Measurements from ENCODE around the gene EMILIN1. TPM values are rescaled to one million over a fixed set of nuclear protein-coding genes. Genes with fewer than 3 reads are reported as not detected.

EMILIN1 gene
- polyA plus RNA-seq, 4 donors: 0.67 to 36.6 (median 13.4) TPM

- H3K27ac ChIP-seq (ENCODE audit: low read depth in 1 of 3, low read length in 2 of 3): peak within 1 kb of the TSS in 1 of 3 donors; percentile 2
- FAIRE-seq (no peak), DNase-seq (peak; percentile 49 to 70)
- H3K4me1 ChIP-seq (ENCODE audit: control insufficient read depth in 3 of 3, insufficient read depth in 2 of 3, low read depth in 1 of 3, low read length in 2 of 3): peaks cover 0 to 15% (median 0%) of the 10 kb centered on the region in 3 donors
- H3K36me3 ChIP-seq (ENCODE audit: control insufficient read depth in 3 of 3, insufficient read depth in 2 of 3, low read depth in 1 of 3, low read length in 3 of 3): no peaks in the 10 kb centered on the region
- peak within 1 kb of the TSS; percentile 13 to 63 (median 60) for H3K4me3 ChIP-seq (ENCODE audit: low read depth in 1 of 3, low read length in 3 of 3)
- peaks cover 0 to 26% (median 0%) of the 10 kb centered on the region in 3 donors for H3K27me3 ChIP-seq (ENCODE audit: control insufficient read depth in 3 of 3, insufficient read depth in 3 of 3, low read length in 3 of 3)
- 3 to 5% (median 5%) methylated on average over 33 to 47 of the region's 47 CpGs for WGBS, 3 donors
- H3K9me3 ChIP-seq (ENCODE audit: control insufficient read depth in 2 of 2, insufficient read depth in 1 of 2, low read depth in 1 of 2, low read length in 1 of 2): no peaks in the 10 kb centered on the region
Observed at GRCh38 chr2:27123302-27124150, 45.1 kb downstream of the EMILIN1 start, which contains the start of gene ABHD1. ABHD1 (plus strand) TSS chr2:27123815; CDS start chr2:27123949, 134 bp downstream.

GRCh38 chr2:27125104-27125503, 46.7 kb downstream of the EMILIN1 start:
- no peak for DNase-seq
- 81 to 90% (median 88%) methylated on average over 3 of the region's 3 CpGs for WGBS, 3 donors
- H3K4me1 ChIP-seq (ENCODE audit: control insufficient read depth in 3 of 3, insufficient read depth in 2 of 3, low read depth in 1 of 3, low read length in 2 of 3): peaks cover 0 to 12% (median 0%) of the 10 kb centered on the region in 3 donors
- peaks cover under 1 to 14% (median 2%) of the 10 kb centered on the region in 3 donors for H3K36me3 ChIP-seq (ENCODE audit: control insufficient read depth in 3 of 3, insufficient read depth in 2 of 3, low read depth in 1 of 3, low read length in 3 of 3)
- FAIRE-seq: no peak
- H3K27me3 ChIP-seq (ENCODE audit: control insufficient read depth in 3 of 3, insufficient read depth in 3 of 3, low read length in 3 of 3): peaks cover 0 to 14% (median 0%) of the 10 kb centered on the region in 3 donors
- no peak overlapping the region for H3K27ac ChIP-seq (ENCODE audit: low read depth in 1 of 3, low read length in 2 of 3)
- no peak overlapping the region for H3K4me3 ChIP-seq (ENCODE audit: low read depth in 1 of 3, low read length in 3 of 3)
- no peaks in the 10 kb centered on the region for H3K9me3 ChIP-seq (ENCODE audit: control insufficient read depth in 2 of 2, insufficient read depth in 1 of 2, low read depth in 1 of 2, low read length in 1 of 2)

- no peak overlapping the region for H3K4me3 ChIP-seq (ENCODE audit: low read depth in 1 of 3, low read length in 3 of 3)
- H3K36me3 ChIP-seq (ENCODE audit: control insufficient read depth in 3 of 3, insufficient read depth in 2 of 3, low read depth in 1 of 3, low read length in 3 of 3): peaks cover 5 to 25% (median 9%) of the 10 kb centered on the region in 3 donors
- DNase-seq (peak; percentile 60 to 63), FAIRE-seq (no peak)
- peaks cover 0 to 12% (median 0%) of the 10 kb centered on the region in 3 donors for H3K4me1 ChIP-seq (ENCODE audit: control insufficient read depth in 3 of 3, insufficient read depth in 2 of 3, low read depth in 1 of 3, low read length in 2 of 3)
- peaks cover 0 to 9% (median 0%) of the 10 kb centered on the region in 3 donors for H3K27me3 ChIP-seq (ENCODE audit: control insufficient read depth in 3 of 3, insufficient read depth in 3 of 3, low read length in 3 of 3)
- no peaks in the 10 kb centered on the region for H3K9me3 ChIP-seq (ENCODE audit: control insufficient read depth in 2 of 2, insufficient read depth in 1 of 2, low read depth in 1 of 2, low read length in 1 of 2)
- 17 to 48% (median 29%) methylated on average over 5 of the region's 5 CpGs for WGBS, 3 donors
- H3K27ac ChIP-seq (ENCODE audit: low read depth in 1 of 3, low read length in 2 of 3): peak overlapping the region in 1 of 3 donors; percentile 25
Observed at GRCh38 chr2:27126252-27126710, 47.9 kb downstream of the EMILIN1 start.

- peaks cover 0 to 3% (median 0%) of the 10 kb centered on the region in 3 donors for H3K27me3 ChIP-seq (ENCODE audit: control insufficient read depth in 3 of 3, insufficient read depth in 3 of 3, low read length in 3 of 3)
- peaks cover under 1 to 16% (median 2%) of the 10 kb centered on the region in 3 donors for H3K4me1 ChIP-seq (ENCODE audit: control insufficient read depth in 3 of 3, insufficient read depth in 2 of 3, low read depth in 1 of 3, low read length in 2 of 3)
- no peaks in the 10 kb centered on the region for H3K9me3 ChIP-seq (ENCODE audit: control insufficient read depth in 2 of 2, insufficient read depth in 1 of 2, low read depth in 1 of 2, low read length in 1 of 2)
- 86 to 90% (median 88%) methylated on average over 9 of the region's 9 CpGs for WGBS, 3 donors
- no peak overlapping the region for H3K4me3 ChIP-seq (ENCODE audit: low read depth in 1 of 3, low read length in 3 of 3)
- no peak overlapping the region for H3K27ac ChIP-seq (ENCODE audit: low read depth in 1 of 3, low read length in 2 of 3)
- H3K36me3 ChIP-seq (ENCODE audit: control insufficient read depth in 3 of 3, insufficient read depth in 2 of 3, low read depth in 1 of 3, low read length in 3 of 3): peaks cover 9 to 43% (median 11%) of the 10 kb centered on the region in 3 donors
- no peak for DNase-seq
- no peak for FAIRE-seq
Observed at GRCh38 chr2:27127883-27128667, 49.7 kb downstream of the EMILIN1 start.

- DNase-seq (no peak), FAIRE-seq (no peak)
- WGBS, 3 donors: 71 to 80% (median 76%) methylated on average over 11 of the region's 11 CpGs
- peaks cover 9 to 45% (median 11%) of the 10 kb centered on the region in 3 donors for H3K36me3 ChIP-seq (ENCODE audit: control insufficient read depth in 3 of 3, insufficient read depth in 2 of 3, low read depth in 1 of 3, low read length in 3 of 3)
- H3K27ac ChIP-seq (ENCODE audit: low read depth in 1 of 3, low read length in 2 of 3): no peak overlapping the region
- no peaks in the 10 kb centered on the region for H3K9me3 ChIP-seq (ENCODE audit: control insufficient read depth in 2 of 2, insufficient read depth in 1 of 2, low read depth in 1 of 2, low read length in 1 of 2)
- H3K4me1 ChIP-seq (ENCODE audit: control insufficient read depth in 3 of 3, insufficient read depth in 2 of 3, low read depth in 1 of 3, low read length in 2 of 3): peaks cover 3 to 18% (median 7%) of the 10 kb centered on the region in 3 donors
- H3K27me3 ChIP-seq (ENCODE audit: control insufficient read depth in 3 of 3, insufficient read depth in 3 of 3, low read length in 3 of 3): peaks cover 0 to under 1% (median 0%) of the 10 kb centered on the region in 3 donors
- no peak overlapping the region for H3K4me3 ChIP-seq (ENCODE audit: low read depth in 1 of 3, low read length in 3 of 3)
Observed at GRCh38 chr2:27128668-27129571, 50.5 kb downstream of the EMILIN1 start.

GRCh38 chr2:27130396-27130795, 52.0 kb downstream of the EMILIN1 start:
- H3K4me3 ChIP-seq (ENCODE audit: low read depth in 1 of 3, low read length in 3 of 3): no peak overlapping the region
- FAIRE-seq (no peak), DNase-seq (no peak)
- peaks cover 3 to 16% (median 7%) of the 10 kb centered on the region in 3 donors for H3K4me1 ChIP-seq (ENCODE audit: control insufficient read depth in 3 of 3, insufficient read depth in 2 of 3, low read depth in 1 of 3, low read length in 2 of 3)
- H3K36me3 ChIP-seq (ENCODE audit: control insufficient read depth in 3 of 3, insufficient read depth in 2 of 3, low read depth in 1 of 3, low read length in 3 of 3): peaks cover 9 to 45% (median 11%) of the 10 kb centered on the region in 3 donors
- no peak overlapping the region for H3K27ac ChIP-seq (ENCODE audit: low read depth in 1 of 3, low read length in 2 of 3)
- 91 to 96% (median 93%) methylated on average over 10 of the region's 10 CpGs for WGBS, 3 donors
- no peaks in the 10 kb centered on the region for H3K27me3 ChIP-seq (ENCODE audit: control insufficient read depth in 3 of 3, insufficient read depth in 3 of 3, low read length in 3 of 3)
- H3K9me3 ChIP-seq (ENCODE audit: control insufficient read depth in 2 of 2, insufficient read depth in 1 of 2, low read depth in 1 of 2, low read length in 1 of 2): no peaks in the 10 kb centered on the region

GRCh38 chr2:27131429-27131828, 53.0 kb downstream of the EMILIN1 start:
- WGBS, 3 donors: 67 to 86% (median 79%) methylated on average over 11 of the region's 11 CpGs
- FAIRE-seq (no peak), DNase-seq (no peak)
- H3K27me3 ChIP-seq (ENCODE audit: control insufficient read depth in 3 of 3, insufficient read depth in 3 of 3, low read length in 3 of 3): no peaks in the 10 kb centered on the region
- no peak overlapping the region for H3K4me3 ChIP-seq (ENCODE audit: low read depth in 1 of 3, low read length in 3 of 3)
- no peak overlapping the region for H3K27ac ChIP-seq (ENCODE audit: low read depth in 1 of 3, low read length in 2 of 3)
- no peaks in the 10 kb centered on the region for H3K9me3 ChIP-seq (ENCODE audit: control insufficient read depth in 2 of 2, insufficient read depth in 1 of 2, low read depth in 1 of 2, low read length in 1 of 2)
- H3K4me1 ChIP-seq (ENCODE audit: control insufficient read depth in 3 of 3, insufficient read depth in 2 of 3, low read depth in 1 of 3, low read length in 2 of 3): peaks cover 3 to 12% (median 7%) of the 10 kb centered on the region in 3 donors
- H3K36me3 ChIP-seq (ENCODE audit: control insufficient read depth in 3 of 3, insufficient read depth in 2 of 3, low read depth in 1 of 3, low read length in 3 of 3): peaks cover 9 to 45% (median 11%) of the 10 kb centered on the region in 3 donors

Data from small intestine (tissue), 7 donors.